LNCaP clone FGC (cell line): Measurements from ENCODE around the gene NEDD8.

Experiments used
- DNase-seq: peaks from one replicate; pipeline ENCODE4 v3.0.0-alpha.2; 2011; ENCODE audit warnings: low read depth
- H3K4me3 ChIP-seq: 2 replicates; pipeline ENCODE4 v1.5.1; 2011; ENCODE audit warnings: mild to moderate bottlenecking, low read depth, low read length, control low read depth
- CTCF ChIP-seq: IDR thresholded peaks from 2 replicates; pipeline ENCODE4 v1.5.1; 2012; ENCODE audit warnings: mild to moderate bottlenecking; ENCODE audit not compliant: control insufficient read depth, insufficient read depth; ENCODE audit errors: extremely low read depth

Gene NEDD8

GRCh38 chr14:24260026-24260779 is 28.0 kb upstream of the NEDD8 start:
- TF ChIP-seq CTCF, result no peak
- DNase-seq, result no peak
- no peak overlapping the region for H3K4me3 ChIP-seq

GRCh38 chr14:24259282-24260025 is 27.3 kb upstream of the NEDD8 start:
- no peak for DNase-seq
- no peak overlapping the region for H3K4me3 ChIP-seq
- TF ChIP-seq CTCF, result no peak

- H3K4me3 ChIP-seq, result no peak overlapping the region
- TF ChIP-seq CTCF, result no peak
- DNase-seq, result no peak
Observed at GRCh38 chr14:24258548-24259265, 26.5 kb upstream of the NEDD8 start.

- no peak overlapping the region for H3K4me3 ChIP-seq
- no peak for TF ChIP-seq CTCF
- DNase-seq, result no peak
Observed at GRCh38 chr14:24258119-24258518, 26.0 kb upstream of the NEDD8 start.

GRCh38 chr14:24256960-24257359 is 24.8 kb upstream of the NEDD8 start:
- TF ChIP-seq CTCF, result no peak
- no peak overlapping the region for H3K4me3 ChIP-seq
- no peak for DNase-seq

GRCh38 chr14:24255931-24256711 is 24.0 kb upstream of the NEDD8 start:
- DNase-seq, result no peak
- TF ChIP-seq CTCF, result no peak
- H3K4me3 ChIP-seq, result no peak overlapping the region
